OCI-LY7 (cell line): Measurements from ENCODE around the gene GPN1. TPM values are rescaled to one million over a fixed set of nuclear protein-coding genes. Genes with fewer than 3 reads are reported as not detected.

ENCODE experiments used
- BruUV-seq: library from RNA; stranded (reverse); fragments of 400-500 nt; replicated peaks from 2 replicates; lab custom pipeline; 2021; lab: Mats Ljungman, UMichigan
- CTCF ChIA-PET: fragments of 300-600 bp; sonication (Branson Sonifier 250); formaldehyde crosslinking; loops from one replicate; lab custom pipeline; 2022; ENCODE audit warnings: antibody characterized with exemption; ENCODE audit not compliant: unreplicated experiment; lab: Charles Lee
- POLR2A ChIA-PET: fragments of 300-600 bp; sonication (Branson Sonifier 250); formaldehyde crosslinking; loops from one replicate; lab custom pipeline; 2022; ENCODE audit warnings: antibody characterized with exemption; lab: Charles Lee
- DNase-seq: peaks from one replicate; pipeline ENCODE4 v3.0.0-alpha.2; 2015; ENCODE audit warnings: low spot score
- H2AFZ ChIP-seq: fragments of 200-600 bp; sonication (generic), shearing (Covaris generic); 2 replicates; pipeline ENCODE4 v1.6.1; 2014; ENCODE audit warnings: mild to moderate bottlenecking, antibody characterized with exemption, low read length, moderate library complexity
- H3K27ac ChIP-seq: fragments of 200-600 bp; sonication (generic); 2 replicates; pipeline ENCODE4 v1.5.1; 2014; ENCODE audit warnings: mixed run types, low read depth, mild to moderate bottlenecking, moderate library complexity, low read length, inconsistent platforms; ENCODE audit not compliant: poor library complexity, severe bottlenecking
- H3K36me3 ChIP-seq: fragments of 200-600 bp; sonication (generic); 2 replicates; pipeline ENCODE4 v1.6.1; 2014; ENCODE audit warnings: mild to moderate bottlenecking, antibody characterized with exemption, low read length, moderate library complexity, mixed read lengths; ENCODE audit not compliant: insufficient read depth
- H3K4me1 ChIP-seq: fragments of 200-600 bp; sonication (generic); 2 replicates; pipeline ENCODE4 v1.5.1; 2014; ENCODE audit warnings: mild to moderate bottlenecking, low read length; ENCODE audit not compliant: insufficient read depth, poor library complexity, severe bottlenecking
- H3K4me2 ChIP-seq: fragments of 200-600 bp; sonication (generic); 2 replicates; pipeline ENCODE4 v1.6.1; 2014; ENCODE audit warnings: mild to moderate bottlenecking, low read length
- H3K4me3 ChIP-seq: fragments of 200-600 bp; sonication (generic); 2 replicates; pipeline ENCODE4 v1.5.1; 2014; ENCODE audit warnings: mild to moderate bottlenecking, low read depth, low read length; ENCODE audit not compliant: poor library complexity, severe bottlenecking
- H3K79me2 ChIP-seq: fragments of 200-600 bp; sonication (generic); 2 replicates; pipeline ENCODE4 v1.6.1; 2016; ENCODE audit warnings: low read depth, mild to moderate bottlenecking, low read length, moderate library complexity, mixed read lengths; ENCODE audit not compliant: insufficient read depth
- H3K9me2 ChIP-seq: fragments of 200-600 bp; sonication (generic); 2 replicates; pipeline ENCODE4 v1.6.1; 2016; ENCODE audit warnings: mild to moderate bottlenecking, low read length, mixed read lengths; ENCODE audit not compliant: insufficient read depth
- H3K9me3 ChIP-seq: fragments of 200-600 bp; sonication (generic); 2 replicates; pipeline ENCODE4 v1.6.1; 2014; ENCODE audit warnings: mild to moderate bottlenecking, mixed run types, low read length, mixed read lengths
- H4K20me1 ChIP-seq: fragments of 200-600 bp; sonication (generic); 2 replicates; pipeline ENCODE4 v1.6.1; 2014; ENCODE audit warnings: mild to moderate bottlenecking, antibody characterized with exemption, low read length, moderate library complexity, mixed read lengths; ENCODE audit not compliant: insufficient read depth
- EZH2phosphoT487 ChIP-seq: fragments of 200-600 bp; sonication (generic); IDR thresholded peaks from 2 replicates; pipeline ENCODE4 v1.6.1; 2018; ENCODE audit warnings: low read depth, borderline replicate concordance, mild to moderate bottlenecking, mixed run types, antibody characterized with exemption, low read length, moderate library complexity, mixed read lengths
- intact Hi-C: fragments of 100-400 bp; cut with micrococcal nuclease; formaldehyde crosslinking; loops from one replicate; pipeline ENCODE4 v1.10.0; 2022; ENCODE audit not compliant: unreplicated experiment
- total RNA-seq, 2 experiments: library from RNA; depleted of rRNA in 1 of 2; stranded (reverse); fragments of >200 nt in 1 of 2; shearing (Covaris generic) in 1 of 2; gene quantifications; 2 replicates each; pipeline ENCODE4 v1.2.3, GENCODE V29; 2014 to 2022
- TF ChIP-seq, protein P1 (sequence below): fragments of 200-600 bp; sonication (generic); conservative IDR thresholded peaks from 2 replicates; pipeline ENCODE4 v1.5.1; 2014; ENCODE audit warnings: mild to moderate bottlenecking, antibody characterized with exemption, low read length, moderate library complexity, mixed read lengths

GPN1 gene
- total RNA-seq, 2 experiments from 2014 or later, result 31.1 to 36.6 TPM

DNA sequence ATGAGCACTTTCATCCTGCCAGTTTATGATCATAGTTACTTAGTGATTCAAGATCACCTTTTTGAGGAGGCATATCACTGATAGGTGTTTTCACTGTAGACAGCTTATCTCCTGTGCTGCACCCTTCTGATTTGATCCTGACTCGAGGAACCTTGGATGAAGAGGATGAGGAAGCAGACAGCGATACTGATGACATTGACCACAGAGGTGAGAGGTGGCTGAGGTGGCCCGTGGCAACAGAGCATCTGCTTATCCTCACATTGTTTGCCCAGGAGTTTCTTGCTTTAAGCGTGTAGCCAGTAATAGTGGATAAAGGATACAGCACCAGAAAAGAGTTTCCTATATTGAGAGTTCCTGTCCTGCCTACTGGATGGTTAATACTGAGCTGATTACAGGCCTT lies 18.9 kb downstream of the GPN1 start:
- no TSS peak for BruUV-seq
- H3K27ac ChIP-seq, result no peak overlapping the region
- no peaks in the 10 kb centered on the region for H3K79me2 ChIP-seq
- ChIA-PET CTCF (no interaction called here), POLR2A (interaction anchor here (0.7 to 1.5 kb wide), 2 partner anchors 9 to 24 kb away, joined by 4 read pairs; no protein-coding TSS in a partner anchor)
- H3K4me3 ChIP-seq, result no peak overlapping the region
- intact Hi-C loops, result no loop called here
- H3K4me2 ChIP-seq, result no peak overlapping the region
- no peak for DNase-seq
- no peak overlapping the region for H2AFZ ChIP-seq
- H4K20me1 ChIP-seq, result no peaks in the 10 kb centered on the region
- H3K4me1 ChIP-seq, result no peaks in the 10 kb centered on the region
- TF ChIP-seq, protein P1, sequence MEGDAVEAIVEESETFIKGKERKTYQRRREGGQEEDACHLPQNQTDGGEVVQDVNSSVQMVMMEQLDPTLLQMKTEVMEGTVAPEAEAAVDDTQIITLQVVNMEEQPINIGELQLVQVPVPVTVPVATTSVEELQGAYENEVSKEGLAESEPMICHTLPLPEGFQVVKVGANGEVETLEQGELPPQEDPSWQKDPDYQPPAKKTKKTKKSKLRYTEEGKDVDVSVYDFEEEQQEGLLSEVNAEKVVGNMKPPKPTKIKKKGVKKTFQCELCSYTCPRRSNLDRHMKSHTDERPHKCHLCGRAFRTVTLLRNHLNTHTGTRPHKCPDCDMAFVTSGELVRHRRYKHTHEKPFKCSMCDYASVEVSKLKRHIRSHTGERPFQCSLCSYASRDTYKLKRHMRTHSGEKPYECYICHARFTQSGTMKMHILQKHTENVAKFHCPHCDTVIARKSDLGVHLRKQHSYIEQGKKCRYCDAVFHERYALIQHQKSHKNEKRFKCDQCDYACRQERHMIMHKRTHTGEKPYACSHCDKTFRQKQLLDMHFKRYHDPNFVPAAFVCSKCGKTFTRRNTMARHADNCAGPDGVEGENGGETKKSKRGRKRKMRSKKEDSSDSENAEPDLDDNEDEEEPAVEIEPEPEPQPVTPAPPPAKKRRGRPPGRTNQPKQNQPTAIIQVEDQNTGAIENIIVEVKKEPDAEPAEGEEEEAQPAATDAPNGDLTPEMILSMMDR, result no peak
- no peak for TF ChIP-seq EZH2phosphoT487
- no peaks in the 10 kb centered on the region for H3K9me3 ChIP-seq
- H3K36me3 ChIP-seq, result peaks cover 86% of the 10 kb centered on the region
- H3K9me2 ChIP-seq, result no peaks in the 10 kb centered on the region

DNA sequence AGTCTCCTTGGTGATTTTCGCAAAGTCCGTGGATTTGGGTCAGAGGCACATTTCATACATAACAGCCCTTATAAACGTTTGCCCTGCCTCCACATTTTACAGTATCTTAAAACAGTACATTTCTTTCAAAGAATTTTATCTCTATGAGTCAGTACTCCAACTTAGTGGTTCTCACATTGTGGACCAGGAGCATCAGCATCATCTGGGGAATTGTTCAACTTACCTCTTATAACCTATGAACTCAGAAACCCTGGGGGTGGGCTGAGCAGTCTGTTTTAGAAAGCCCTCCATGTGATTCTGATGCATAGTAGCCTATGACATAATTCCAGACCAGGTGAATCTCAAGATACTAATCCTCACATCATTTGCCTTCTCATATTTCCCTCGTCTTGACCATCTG lies 22.2 kb downstream of the GPN1 start:
- POLR2A ChIA-PET, result interaction anchor here (0.6 to 1.3 kb wide), 2 partner anchors 10 to 419 kb away, joined by 3 to 4 read pairs; no protein-coding TSS in a partner anchor
- H3K36me3 ChIP-seq, result peaks cover 97% of the 10 kb centered on the region
- no peak for TF ChIP-seq EZH2phosphoT487
- TF ChIP-seq, protein P1, result no peak
- no peak overlapping the region for H2AFZ ChIP-seq
- H4K20me1 ChIP-seq, result no peaks in the 10 kb centered on the region
- H3K9me2 ChIP-seq, result no peaks in the 10 kb centered on the region
- H3K9me3 ChIP-seq, result no peaks in the 10 kb centered on the region
- H3K4me3 ChIP-seq, result no peak overlapping the region
- no peak overlapping the region for H3K4me2 ChIP-seq
- DNase-seq, result no peak
- H3K79me2 ChIP-seq, result no peaks in the 10 kb centered on the region
- H3K4me1 ChIP-seq, result peaks cover 7% of the 10 kb centered on the region
- intact Hi-C loops, result no loop called here
- TSS peak; percentile 8 for BruUV-seq
- CTCF ChIA-PET, result no interaction called here
- no peak overlapping the region for H3K27ac ChIP-seq

GRCh38 chr2:27652341-27652740 lies 23.5 kb downstream of the GPN1 start:
- no peak overlapping the region for H3K4me2 ChIP-seq
- peaks cover 7% of the 10 kb centered on the region for H3K4me1 ChIP-seq
- ChIA-PET POLR2A (no interaction called here), CTCF (no interaction called here)
- no peak overlapping the region for H2AFZ ChIP-seq
- H3K9me3 ChIP-seq, result no peaks in the 10 kb centered on the region
- no peak for TF ChIP-seq EZH2phosphoT487
- TF ChIP-seq, protein P1, result no peak
- no peaks in the 10 kb centered on the region for H3K79me2 ChIP-seq
- no peaks in the 10 kb centered on the region for H4K20me1 ChIP-seq
- H3K9me2 ChIP-seq, result no peaks in the 10 kb centered on the region
- H3K36me3 ChIP-seq, result peaks cover 97% of the 10 kb centered on the region
- BruUV-seq, result no TSS peak
- H3K4me3 ChIP-seq, result no peak overlapping the region
- DNase-seq, result no peak
- H3K27ac ChIP-seq, result no peak overlapping the region
- intact Hi-C loops, result no loop called here
